ENCODE measurements around the gene XYLT2. TPM values are rescaled to one million over a fixed set of nuclear protein-coding genes. Genes with fewer than 3 reads are reported as not detected.

The XYLT2 gene
- total RNA-seq, 1 donor from 2014 or later: 41.0 TPM

- Histone ChIP-seq H3K9ac (ENCODE audit: low read length) (no peak overlapping the region), H3K4me2 (ENCODE audit: low read length) (no peak overlapping the region), H2AFZ (ENCODE audit: low read depth, low read length) (no peak overlapping the region), H3K4me1 (ENCODE audit: insufficient read depth, low read length) (peaks cover 13% of the 10 kb centered on the region), H4K20me1 (ENCODE audit: insufficient read depth, low read length) (peaks cover 25% of the 10 kb centered on the region), H3K79me2 (ENCODE audit: insufficient read depth, low read length) (peaks cover 30% of the 10 kb centered on the region), H3K27me3 (ENCODE audit: insufficient read depth, low read length) (no peaks in the 10 kb centered on the region), H3K9me3 (ENCODE audit: insufficient read depth, low read depth, low read length) (no peaks in the 10 kb centered on the region), H3K36me3 (ENCODE audit: insufficient read depth, low read length) (peaks cover 34% of the 10 kb centered on the region), H3K27ac (ENCODE audit: low read depth, low read length) (no peak overlapping the region), H3K4me3 (ENCODE audit: insufficient read depth, low read depth, low read length) (no peak overlapping the region)
- Mint-ChIP-seq H3K4me1 (ENCODE audit: low read depth, unreplicated experiment) (peaks cover 20% of the 10 kb centered on the region), H3K27me3 (ENCODE audit: low read depth, unreplicated experiment) (no peaks in the 10 kb centered on the region), H3K4me3 (ENCODE audit: unreplicated experiment) (no peak overlapping the region), H3K27ac (ENCODE audit: unreplicated experiment) (no peak overlapping the region), H3K9me3 (ENCODE audit: unreplicated experiment) (no peaks in the 10 kb centered on the region), H3K36me3 (ENCODE audit: low read depth, unreplicated experiment) (peaks cover 15% of the 10 kb centered on the region)
- no peak for DNase-seq (ENCODE audit: low read depth)
- FAIRE-seq: no peak
- TF ChIP-seq CTCF (IDR thresholded peaks at IDR 0.05; ENCODE audit: insufficient read depth, low read depth, low read length) (no peak), EZH2 (IDR thresholded peaks at IDR 0.05; ENCODE audit: insufficient read depth, low read length) (no peak)
Measured at GRCh38 chr17:50370052-50370451, 24.1 kb downstream of the XYLT2 start.

- peak overlapping the region; percentile 99 for H3K4me3 Mint-ChIP-seq (ENCODE audit: unreplicated experiment)
- no peak for FAIRE-seq
- peaks cover 12% of the 10 kb centered on the region for H3K36me3 Mint-ChIP-seq (ENCODE audit: low read depth, unreplicated experiment)
- H3K9me3 ChIP-seq (ENCODE audit: insufficient read depth, low read depth, low read length): no peaks in the 10 kb centered on the region
- no peaks in the 10 kb centered on the region for H3K27me3 Mint-ChIP-seq (ENCODE audit: low read depth, unreplicated experiment)
- peaks cover 30% of the 10 kb centered on the region for H3K79me2 ChIP-seq (ENCODE audit: insufficient read depth, low read length)
- H3K4me1 ChIP-seq (ENCODE audit: insufficient read depth, low read length): peaks cover 13% of the 10 kb centered on the region
- H4K20me1 ChIP-seq (ENCODE audit: insufficient read depth, low read length): peaks cover 15% of the 10 kb centered on the region
- peaks cover 12% of the 10 kb centered on the region for H3K4me1 Mint-ChIP-seq (ENCODE audit: low read depth, unreplicated experiment)
- H3K27ac ChIP-seq (ENCODE audit: low read depth, low read length): no peak overlapping the region
- H2AFZ ChIP-seq (ENCODE audit: low read depth, low read length): no peak overlapping the region
- no peaks in the 10 kb centered on the region for H3K9me3 Mint-ChIP-seq (ENCODE audit: unreplicated experiment)
- peaks cover 29% of the 10 kb centered on the region for H3K36me3 ChIP-seq (ENCODE audit: insufficient read depth, low read length)
- peak overlapping the region; percentile 97 for H3K4me3 ChIP-seq (ENCODE audit: insufficient read depth, low read depth, low read length)
- H3K9ac ChIP-seq (ENCODE audit: low read length): no peak overlapping the region
- peak overlapping the region; percentile 89 for H3K4me2 ChIP-seq (ENCODE audit: low read length)
- TF ChIP-seq EZH2 (IDR thresholded peaks at IDR 0.05; ENCODE audit: insufficient read depth, low read length) (no peak), CTCF (IDR thresholded peaks at IDR 0.05; ENCODE audit: insufficient read depth, low read depth, low read length) (no peak)
- H3K27me3 ChIP-seq (ENCODE audit: insufficient read depth, low read length): no peaks in the 10 kb centered on the region
- DNase-seq (ENCODE audit: low read depth): no peak
- H3K27ac Mint-ChIP-seq (ENCODE audit: unreplicated experiment): no peak overlapping the region
Measured at GRCh38 chr17:50371526-50371925, 25.6 kb downstream of the XYLT2 start.

- no peak for TF ChIP-seq CTCF (IDR thresholded peaks at IDR 0.05; ENCODE audit: insufficient read depth, low read depth, low read length)
- no peak for TF ChIP-seq EZH2 (IDR thresholded peaks at IDR 0.05; ENCODE audit: insufficient read depth, low read length)
- FAIRE-seq: no peak
- Mint-ChIP-seq H3K9me3 (ENCODE audit: unreplicated experiment) (no peaks in the 10 kb centered on the region), H3K36me3 (ENCODE audit: low read depth, unreplicated experiment) (peaks cover 12% of the 10 kb centered on the region), H3K4me3 (ENCODE audit: unreplicated experiment) (peak overlapping the region; percentile 99), H3K27ac (ENCODE audit: unreplicated experiment) (peak overlapping the region; percentile 99), H3K4me1 (ENCODE audit: low read depth, unreplicated experiment) (peaks cover 12% of the 10 kb centered on the region), H3K27me3 (ENCODE audit: low read depth, unreplicated experiment) (no peaks in the 10 kb centered on the region)
- Histone ChIP-seq H3K79me2 (ENCODE audit: insufficient read depth, low read length) (peaks cover 30% of the 10 kb centered on the region), H4K20me1 (ENCODE audit: insufficient read depth, low read length) (peaks cover 15% of the 10 kb centered on the region), H3K9me3 (ENCODE audit: insufficient read depth, low read depth, low read length) (no peaks in the 10 kb centered on the region), H3K4me1 (ENCODE audit: insufficient read depth, low read length) (peaks cover 13% of the 10 kb centered on the region), H3K9ac (ENCODE audit: low read length) (peak overlapping the region; percentile 98), H3K27ac (ENCODE audit: low read depth, low read length) (peak overlapping the region; percentile 99), H3K27me3 (ENCODE audit: insufficient read depth, low read length) (no peaks in the 10 kb centered on the region), H3K36me3 (ENCODE audit: insufficient read depth, low read length) (peaks cover 29% of the 10 kb centered on the region), H3K4me2 (ENCODE audit: low read length) (peak overlapping the region; percentile 89), H2AFZ (ENCODE audit: low read depth, low read length) (peak overlapping the region; percentile 98), H3K4me3 (ENCODE audit: insufficient read depth, low read depth, low read length) (peak overlapping the region; percentile 97)
- no peak for DNase-seq (ENCODE audit: low read depth)
Measured at GRCh38 chr17:50372222-50372757, 26.4 kb downstream of the XYLT2 start.

Measured in astrocyte (in vitro differentiated cells and primary cell).